ENCODE results near the gene OIT3. TPM values are rescaled to one million over a fixed set of nuclear protein-coding genes. Genes with fewer than 3 reads are reported as not detected.

OIT3 gene
- total RNA-seq, 1 experiment from 2014 or later, result not detected

GRCh38 chr10:72946963-72947362, 53.4 kb downstream of the OIT3 start:
- POLR2A ChIA-PET, result no interaction called here
- H3K27me3 Mint-ChIP-seq (ENCODE audit: insufficient read depth, unreplicated experiment), result no peaks in the 10 kb centered on the region
- TF ChIP-seq, protein P1, sequence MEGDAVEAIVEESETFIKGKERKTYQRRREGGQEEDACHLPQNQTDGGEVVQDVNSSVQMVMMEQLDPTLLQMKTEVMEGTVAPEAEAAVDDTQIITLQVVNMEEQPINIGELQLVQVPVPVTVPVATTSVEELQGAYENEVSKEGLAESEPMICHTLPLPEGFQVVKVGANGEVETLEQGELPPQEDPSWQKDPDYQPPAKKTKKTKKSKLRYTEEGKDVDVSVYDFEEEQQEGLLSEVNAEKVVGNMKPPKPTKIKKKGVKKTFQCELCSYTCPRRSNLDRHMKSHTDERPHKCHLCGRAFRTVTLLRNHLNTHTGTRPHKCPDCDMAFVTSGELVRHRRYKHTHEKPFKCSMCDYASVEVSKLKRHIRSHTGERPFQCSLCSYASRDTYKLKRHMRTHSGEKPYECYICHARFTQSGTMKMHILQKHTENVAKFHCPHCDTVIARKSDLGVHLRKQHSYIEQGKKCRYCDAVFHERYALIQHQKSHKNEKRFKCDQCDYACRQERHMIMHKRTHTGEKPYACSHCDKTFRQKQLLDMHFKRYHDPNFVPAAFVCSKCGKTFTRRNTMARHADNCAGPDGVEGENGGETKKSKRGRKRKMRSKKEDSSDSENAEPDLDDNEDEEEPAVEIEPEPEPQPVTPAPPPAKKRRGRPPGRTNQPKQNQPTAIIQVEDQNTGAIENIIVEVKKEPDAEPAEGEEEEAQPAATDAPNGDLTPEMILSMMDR (IDR thresholded peaks at IDR 0.05; ENCODE audit: unreplicated experiment), result no peak
- DNase-seq (ENCODE audit: unreplicated experiment), result no peak
- H3K36me3 Mint-ChIP-seq (ENCODE audit: insufficient read depth, unreplicated experiment), result no peaks in the 10 kb centered on the region
- no TSS peak for BruUV-seq (replicated peaks)
- CTCF ChIA-PET, result no interaction called here
- no peaks in the 10 kb centered on the region for H3K4me1 Mint-ChIP-seq (ENCODE audit: insufficient read depth, unreplicated experiment)
- no peak overlapping the region for H3K27ac Mint-ChIP-seq (ENCODE audit: low read depth, unreplicated experiment)
- H3K9me3 Mint-ChIP-seq (ENCODE audit: unreplicated experiment), result no peaks in the 10 kb centered on the region
- intact Hi-C loops (cut with micrococcal nuclease), result no loop called here
- no peak overlapping the region for H3K4me3 Mint-ChIP-seq (ENCODE audit: unreplicated experiment)

DNA sequence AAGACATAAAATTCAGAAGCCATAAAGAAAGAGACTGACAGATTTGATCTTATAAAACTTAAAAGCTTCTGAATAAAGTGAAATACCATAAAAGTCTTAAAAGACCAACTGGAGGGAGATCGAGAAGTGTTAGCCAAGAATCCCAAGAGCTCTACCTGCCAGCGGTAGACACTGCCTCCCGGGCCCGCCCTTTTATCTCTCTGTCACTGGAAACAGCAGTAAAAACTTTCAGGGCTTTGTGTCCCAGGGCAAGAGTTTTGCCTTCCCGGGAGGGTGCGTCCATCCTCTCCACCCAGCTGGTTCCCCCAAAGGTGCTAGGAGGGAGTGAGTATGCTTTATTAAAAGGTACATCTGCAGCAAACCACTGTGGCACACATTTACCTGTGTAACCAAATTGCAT, 55.2 kb downstream of the OIT3 start:
- no peaks in the 10 kb centered on the region for H3K27me3 Mint-ChIP-seq (ENCODE audit: insufficient read depth, unreplicated experiment)
- no peak overlapping the region for H3K4me3 Mint-ChIP-seq (ENCODE audit: unreplicated experiment)
- DNase-seq (ENCODE audit: unreplicated experiment), result no peak
- no TSS peak for BruUV-seq (replicated peaks)
- no peaks in the 10 kb centered on the region for H3K4me1 Mint-ChIP-seq (ENCODE audit: insufficient read depth, unreplicated experiment)
- H3K9me3 Mint-ChIP-seq (ENCODE audit: unreplicated experiment), result no peaks in the 10 kb centered on the region
- no peaks in the 10 kb centered on the region for H3K36me3 Mint-ChIP-seq (ENCODE audit: insufficient read depth, unreplicated experiment)
- ChIA-PET POLR2A (no interaction called here), CTCF (interaction anchor here (0.7 kb wide), 1 partner anchor 346 kb away, joined by 4 read pairs; no protein-coding TSS in a partner anchor)
- TF ChIP-seq, protein P1 (IDR thresholded peaks at IDR 0.05; ENCODE audit: unreplicated experiment), result no peak
- intact Hi-C loops (cut with micrococcal nuclease), result no loop called here
- no peak overlapping the region for H3K27ac Mint-ChIP-seq (ENCODE audit: low read depth, unreplicated experiment)

DNA sequence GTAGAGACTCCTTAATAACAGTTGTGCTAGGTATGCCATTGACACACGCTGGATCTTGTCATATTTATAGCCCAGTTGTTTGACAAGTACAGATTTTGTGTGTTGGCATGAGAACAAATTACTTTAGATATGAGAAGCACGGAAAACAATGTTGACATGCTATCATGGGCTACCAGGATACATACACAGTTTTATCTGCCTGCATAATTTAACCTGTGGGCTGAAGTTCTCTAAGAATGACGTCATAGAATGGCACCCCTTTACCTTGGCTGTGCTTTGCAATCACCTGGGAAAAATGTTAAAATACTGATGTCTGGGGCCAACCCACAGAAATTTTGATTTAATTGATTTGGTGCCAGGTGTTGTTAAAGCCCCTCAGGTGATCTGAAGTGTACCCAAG, 58.2 kb downstream of the OIT3 start:
- Mint-ChIP-seq H3K36me3 (ENCODE audit: insufficient read depth, unreplicated experiment) (no peaks in the 10 kb centered on the region), H3K27ac (ENCODE audit: low read depth, unreplicated experiment) (no peak overlapping the region), H3K27me3 (ENCODE audit: insufficient read depth, unreplicated experiment) (no peaks in the 10 kb centered on the region), H3K4me3 (ENCODE audit: unreplicated experiment) (no peak overlapping the region), H3K4me1 (ENCODE audit: insufficient read depth, unreplicated experiment) (no peaks in the 10 kb centered on the region), H3K9me3 (ENCODE audit: unreplicated experiment) (no peaks in the 10 kb centered on the region)
- ChIA-PET CTCF (no interaction called here), POLR2A (no interaction called here)
- intact Hi-C loops (cut with micrococcal nuclease), result no loop called here
- BruUV-seq (replicated peaks), result no TSS peak
- TF ChIP-seq, protein P1 (IDR thresholded peaks at IDR 0.05; ENCODE audit: unreplicated experiment), result no peak
- no peak for DNase-seq (ENCODE audit: unreplicated experiment)

GRCh38 chr10:72952189-72952588, 58.6 kb downstream of the OIT3 start:
- intact Hi-C loops (cut with micrococcal nuclease), result no loop called here
- CTCF ChIA-PET, result no interaction called here
- BruUV-seq (replicated peaks), result no TSS peak
- Mint-ChIP-seq H3K27me3 (ENCODE audit: insufficient read depth, unreplicated experiment) (no peaks in the 10 kb centered on the region), H3K9me3 (ENCODE audit: unreplicated experiment) (no peaks in the 10 kb centered on the region), H3K27ac (ENCODE audit: low read depth, unreplicated experiment) (no peak overlapping the region), H3K4me1 (ENCODE audit: insufficient read depth, unreplicated experiment) (no peaks in the 10 kb centered on the region), H3K36me3 (ENCODE audit: insufficient read depth, unreplicated experiment) (no peaks in the 10 kb centered on the region), H3K4me3 (ENCODE audit: unreplicated experiment) (no peak overlapping the region)
- DNase-seq (ENCODE audit: unreplicated experiment), result no peak
- POLR2A ChIA-PET, result no interaction called here
- TF ChIP-seq, protein P1 (IDR thresholded peaks at IDR 0.05; ENCODE audit: unreplicated experiment), result no peak

Data from MCF 10A (cell line).